ENCODE results near the gene SLC22A2.

DNA sequence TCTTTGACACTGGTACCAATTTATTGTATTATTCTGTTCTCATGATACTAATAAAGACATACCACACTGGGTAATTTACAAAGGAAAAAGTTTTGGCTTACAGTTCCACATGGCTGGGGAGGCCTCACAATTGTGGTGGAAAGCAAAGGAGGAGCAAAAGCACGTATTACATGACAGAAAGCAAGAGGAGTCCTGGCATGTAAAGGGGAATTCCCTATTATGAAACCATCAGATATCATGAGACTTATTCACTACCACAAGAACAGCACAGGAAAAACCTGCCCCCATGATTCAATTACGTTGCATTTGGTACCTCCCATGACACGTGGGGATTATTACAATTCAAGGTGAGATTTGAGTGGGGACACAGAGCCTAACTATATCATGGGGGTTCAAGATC is 43.4 kb downstream of the SLC22A2 start:
- TF ChIP-seq, protein P1, sequence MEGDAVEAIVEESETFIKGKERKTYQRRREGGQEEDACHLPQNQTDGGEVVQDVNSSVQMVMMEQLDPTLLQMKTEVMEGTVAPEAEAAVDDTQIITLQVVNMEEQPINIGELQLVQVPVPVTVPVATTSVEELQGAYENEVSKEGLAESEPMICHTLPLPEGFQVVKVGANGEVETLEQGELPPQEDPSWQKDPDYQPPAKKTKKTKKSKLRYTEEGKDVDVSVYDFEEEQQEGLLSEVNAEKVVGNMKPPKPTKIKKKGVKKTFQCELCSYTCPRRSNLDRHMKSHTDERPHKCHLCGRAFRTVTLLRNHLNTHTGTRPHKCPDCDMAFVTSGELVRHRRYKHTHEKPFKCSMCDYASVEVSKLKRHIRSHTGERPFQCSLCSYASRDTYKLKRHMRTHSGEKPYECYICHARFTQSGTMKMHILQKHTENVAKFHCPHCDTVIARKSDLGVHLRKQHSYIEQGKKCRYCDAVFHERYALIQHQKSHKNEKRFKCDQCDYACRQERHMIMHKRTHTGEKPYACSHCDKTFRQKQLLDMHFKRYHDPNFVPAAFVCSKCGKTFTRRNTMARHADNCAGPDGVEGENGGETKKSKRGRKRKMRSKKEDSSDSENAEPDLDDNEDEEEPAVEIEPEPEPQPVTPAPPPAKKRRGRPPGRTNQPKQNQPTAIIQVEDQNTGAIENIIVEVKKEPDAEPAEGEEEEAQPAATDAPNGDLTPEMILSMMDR (IDR thresholded peaks at IDR 0.05): no peak
- TF ChIP-seq ZNF263 (CRISPR knock-in tag; IDR thresholded peaks at IDR 0.05; ENCODE audit: low read depth) (no peak), ELF4 (CRISPR knock-in tag; IDR thresholded peaks at IDR 0.05; ENCODE audit: low read depth) (no peak), ETV6 (CRISPR knock-in tag; IDR thresholded peaks at IDR 0.05) (no peak)
